Nephron progenitor cell (in vitro differentiated cells): Measurements from ENCODE around the gene PLK2.

Experiments used
- DNase-seq: peaks from one replicate; pipeline ENCODE4 v3.0.0; 2021
- H3K27ac Mint-ChIP-seq: 2 replicates; pipeline ENCODE4 v1.8.0; 2021; ENCODE audit warnings: mild to moderate bottlenecking, moderate library complexity, mixed read lengths
- H3K27me3 Mint-ChIP-seq: 2 replicates; pipeline ENCODE4 v1.8.0; 2021; ENCODE audit warnings: mild to moderate bottlenecking, low read depth, mixed read lengths; ENCODE audit not compliant: poor library complexity
- H3K36me3 Mint-ChIP-seq: 2 replicates; pipeline ENCODE4 v1.8.0; 2021; ENCODE audit warnings: low read depth, mixed read lengths
- H3K4me1 Mint-ChIP-seq: 2 replicates; pipeline ENCODE4 v1.8.0; 2021; ENCODE audit warnings: mixed read lengths
- H3K4me3 Mint-ChIP-seq: 2 replicates; pipeline ENCODE4 v1.8.0; 2021; ENCODE audit warnings: mild to moderate bottlenecking, moderate library complexity, mixed read lengths
- H3K9me3 Mint-ChIP-seq: 2 replicates; pipeline ENCODE4 v1.8.0; 2021; ENCODE audit warnings: mild to moderate bottlenecking, moderate library complexity, mixed read lengths
- CTCF ChIP-seq: fragments of 200-600 bp; sonication (generic); IDR thresholded peaks from 2 replicates; pipeline ENCODE4 v1.5.0; 2021; ENCODE audit warnings: antibody characterized with exemption

PLK2 gene

DNA sequence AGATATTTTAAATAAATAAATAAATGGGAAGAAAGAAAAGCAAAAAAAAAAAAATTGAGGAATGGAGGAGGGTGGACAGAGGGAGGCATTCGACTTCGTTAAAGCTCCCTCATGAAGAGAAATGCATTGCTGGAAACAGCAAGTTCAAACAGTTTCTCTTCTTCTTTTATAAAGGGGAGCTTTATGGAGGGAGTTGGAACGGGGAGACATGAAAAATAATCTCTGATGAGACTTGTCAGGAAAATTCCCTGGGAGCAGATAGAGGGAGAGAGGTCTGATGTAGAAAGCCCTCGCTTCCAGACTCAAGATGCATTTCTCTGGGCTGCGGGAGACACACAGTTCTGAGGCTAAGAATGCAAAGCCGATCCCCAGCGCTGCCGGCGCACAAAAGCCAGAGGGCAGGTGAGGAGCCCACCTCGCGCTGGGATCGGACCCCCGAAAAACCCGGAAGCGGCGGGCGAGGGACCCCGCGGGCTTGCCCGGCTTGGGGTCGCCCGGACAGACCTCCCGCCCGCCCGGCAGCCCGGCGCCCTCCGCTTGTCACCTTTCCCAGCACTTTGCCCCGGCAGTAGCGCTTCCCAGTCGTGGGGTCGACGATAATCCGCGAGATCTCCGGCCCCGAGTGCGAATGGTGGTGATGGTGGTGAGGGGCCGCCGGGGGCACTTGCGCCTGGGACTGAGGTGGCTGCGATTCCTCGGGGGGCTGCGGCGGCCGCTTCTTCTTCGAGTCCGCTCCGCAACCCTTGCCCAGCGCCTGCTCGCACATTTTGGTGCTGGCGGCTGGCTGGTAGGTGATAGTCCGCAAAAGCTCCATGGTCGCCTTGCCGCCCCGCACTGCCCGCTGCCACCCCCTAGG lies 512 bp downstream of the PLK2 start:
- no peak for DNase-seq

GRCh38 chr5:58458743-58459145 lies 1.1 kb downstream of the PLK2 start:
- H3K27me3 Mint-ChIP-seq = no peaks in the 10 kb centered on the region
- peaks cover 61% of the 10 kb centered on the region for H3K4me1 Mint-ChIP-seq
- H3K27ac Mint-ChIP-seq = no peak overlapping the region
- TF ChIP-seq CTCF = no peak
- peak overlapping the region; percentile 97 for H3K4me3 Mint-ChIP-seq
- H3K36me3 Mint-ChIP-seq = peaks cover 44% of the 10 kb centered on the region
- H3K9me3 Mint-ChIP-seq = no peaks in the 10 kb centered on the region
- no peak for DNase-seq

More for the DNA sequence above, 512 bp downstream of the PLK2 start:
- TF ChIP-seq CTCF = no peak
- no peaks in the 10 kb centered on the region for H3K9me3 Mint-ChIP-seq
- H3K27me3 Mint-ChIP-seq = no peaks in the 10 kb centered on the region
- peak overlapping the region; percentile 97 for H3K4me3 Mint-ChIP-seq
- peaks cover 61% of the 10 kb centered on the region for H3K4me1 Mint-ChIP-seq
- H3K36me3 Mint-ChIP-seq = peaks cover 38% of the 10 kb centered on the region
- peak overlapping the region; percentile 78 for H3K27ac Mint-ChIP-seq

GRCh38 chr5:58458141-58458742 lies 1.6 kb downstream of the PLK2 start:
- H3K36me3 Mint-ChIP-seq = peaks cover 49% of the 10 kb centered on the region
- H3K27ac Mint-ChIP-seq = peak overlapping the region; percentile 84
- H3K4me1 Mint-ChIP-seq = peaks cover 61% of the 10 kb centered on the region
- no peak for DNase-seq
- H3K9me3 Mint-ChIP-seq = no peaks in the 10 kb centered on the region
- no peaks in the 10 kb centered on the region for H3K27me3 Mint-ChIP-seq
- H3K4me3 Mint-ChIP-seq = peak overlapping the region; percentile 97
- no peak for TF ChIP-seq CTCF

- DNase-seq = no peak
- no peak overlapping the region for H3K27ac Mint-ChIP-seq
- peak overlapping the region; percentile 97 for H3K4me3 Mint-ChIP-seq
- peaks cover 54% of the 10 kb centered on the region for H3K4me1 Mint-ChIP-seq
- H3K36me3 Mint-ChIP-seq = peaks cover 59% of the 10 kb centered on the region
- no peak for TF ChIP-seq CTCF
- no peaks in the 10 kb centered on the region for H3K9me3 Mint-ChIP-seq
- no peaks in the 10 kb centered on the region for H3K27me3 Mint-ChIP-seq
These were observed 2.8 kb downstream of the PLK2 start for GRCh38 chr5:58457050-58457449.

DNA sequence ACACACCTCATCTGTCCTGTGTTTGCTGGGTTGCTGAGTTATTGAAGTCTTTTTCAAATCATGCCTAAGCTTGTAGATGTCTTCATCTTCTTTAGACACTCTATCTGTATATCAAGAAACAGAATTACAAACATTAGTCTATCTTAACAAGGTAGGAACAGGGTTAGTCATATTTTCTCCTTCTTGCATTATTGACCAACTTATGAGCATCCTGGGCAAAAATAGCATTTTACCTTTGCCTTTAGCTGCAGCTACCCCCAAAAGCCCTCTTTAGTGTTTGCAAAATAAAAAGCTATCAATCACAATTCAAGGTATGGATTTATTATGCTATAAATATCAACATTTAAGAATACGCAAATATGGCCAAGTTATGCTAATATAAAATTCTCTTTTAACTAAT lies 3.4 kb downstream of the PLK2 start:
- H3K9me3 Mint-ChIP-seq = no peaks in the 10 kb centered on the region
- no peaks in the 10 kb centered on the region for H3K27me3 Mint-ChIP-seq
- H3K27ac Mint-ChIP-seq = no peak overlapping the region
- peaks cover 64% of the 10 kb centered on the region for H3K36me3 Mint-ChIP-seq
- no peak for TF ChIP-seq CTCF
- H3K4me1 Mint-ChIP-seq = peaks cover 49% of the 10 kb centered on the region
- no peak for DNase-seq
- peak overlapping the region; percentile 14 for H3K4me3 Mint-ChIP-seq
